K562 (cell line): ENCODE results near the gene DIS3L2. TPM values are rescaled to one million over a fixed set of nuclear protein-coding genes. Genes with fewer than 3 reads are reported as not detected.

Experiments used
- ATAC-seq: fragments of 200-7000 bp; cut with Tn5 transposase; 3 replicates; pipeline ENCODE4 v1.9.1; 2020; ENCODE audit warnings: moderate library complexity
- BruUV-seq: library from RNA; stranded (reverse); fragments of 400-500 nt; replicated peaks from 2 replicates; lab custom pipeline; 2021; lab: Mats Ljungman, UMichigan
- CTCF ChIA-PET: fragments of 300-600 bp; formaldehyde crosslinking; extraction: SDS; loops from one replicate; lab custom pipeline; 2021; ENCODE audit warnings: low intra/inter-chr PET ratio; lab: Yijun Ruan, JAX
- POLR2A ChIA-PET: fragments of 300-600, 350-650 bp; sonication (Branson Sonifier 250); formaldehyde crosslinking; extraction: SDS; loops from one replicate; lab custom pipeline; 2021; ENCODE audit warnings: antibody characterized with exemption, inconsistent platforms; lab: Yijun Ruan, JAX
- DNase-seq, 4 experiments: peaks; one replicate each; pipeline versions ENCODE4 v3.0.0 to v3.0.0-alpha.2; 2011 to 2018; ENCODE audit warnings: low spot score in 3 of 4, mixed read lengths in 3 of 4; ENCODE audit errors: extremely low read depth in 1 of 4
- FAIRE-seq: peaks from 2 replicates; lab custom pipeline; 2011; peaks lifted over from hg19 to GRCh38; lab: Jason Lieb, UNC
- H2AFZ ChIP-seq: 2 replicates; pipeline ENCODE4 v1.6.0; 2011; ENCODE audit warnings: low read depth, low read length, control low read depth, inconsistent platforms
- H3K27ac ChIP-seq: fragments of 200-600 bp; 3 replicates; pipeline ENCODE4 v1.8.0; 2011; ENCODE audit warnings: low read depth, mild to moderate bottlenecking, control low read depth, inconsistent platforms, low read length, moderate library complexity, mixed read lengths; ENCODE audit errors: extremely low read depth
- H3K27me3 ChIP-seq, 2 experiments: fragments of 300-600 bp in 1 of 2; 2 replicates in 1 of 2; 3 replicates in 1 of 2; pipeline versions ENCODE4 v1.6.0 to v1.8.0; 2011; ENCODE audit warnings: inconsistent platforms in 2 of 2, low read length in 2 of 2, mild to moderate bottlenecking in 1 of 2, mixed read lengths in 1 of 2, moderate library complexity in 1 of 2; ENCODE audit not compliant: control insufficient read depth in 2 of 2, insufficient read depth in 2 of 2
- H3K36me3 ChIP-seq: fragments of 300-600 bp; 3 replicates; pipeline ENCODE4 v1.8.0; 2011; ENCODE audit warnings: mild to moderate bottlenecking, low read length, inconsistent platforms; ENCODE audit not compliant: control insufficient read depth, insufficient read depth
- H3K4me1 ChIP-seq, 2 experiments: fragments of 200-600 bp in 1 of 2; replicated peaks in 1 of 2; 2 replicates in 1 of 2; 3 replicates in 1 of 2; pipeline versions ENCODE4 v1.5.1 to v1.8.0; 2011; ENCODE audit warnings: inconsistent platforms in 2 of 2, low read length in 2 of 2, mild to moderate bottlenecking in 1 of 2, mixed read lengths in 1 of 2, moderate library complexity in 1 of 2; ENCODE audit not compliant: control insufficient read depth in 2 of 2, insufficient read depth in 2 of 2
- H3K4me2 ChIP-seq: 2 replicates; pipeline ENCODE4 v1.6.1; 2011; ENCODE audit warnings: low read length, control low read depth, inconsistent platforms, mixed read lengths; ENCODE audit not compliant: insufficient read depth
- H3K4me3 ChIP-seq: fragments of 200-600 bp; sonication (generic), shearing (Covaris generic); 2 replicates; pipeline ENCODE4 v1.5.1; 2016; ENCODE audit warnings: control low read depth, inconsistent platforms
- H3K79me2 ChIP-seq: fragments of 200-600 bp; 3 replicates; pipeline ENCODE4 v1.8.0; 2011; ENCODE audit warnings: low read length, inconsistent platforms; ENCODE audit not compliant: control insufficient read depth, insufficient read depth
- H3K9ac ChIP-seq, 2 experiments: 2 replicates each; pipeline versions ENCODE4 v1.6.0 to v1.6.1; 2011; ENCODE audit warnings: low read depth in 2 of 2, low read length in 2 of 2, control low read depth in 1 of 2, inconsistent platforms in 1 of 2, mild to moderate bottlenecking in 1 of 2, mixed read lengths in 1 of 2; ENCODE audit not compliant: insufficient read depth in 1 of 2
- H3K9me1 ChIP-seq: one replicate; pipeline ENCODE4 v1.6.0; 2011; ENCODE audit warnings: inconsistent platforms, mild to moderate bottlenecking, low read length, moderate library complexity; ENCODE audit not compliant: control insufficient read depth, insufficient read depth
- H3K9me3 ChIP-seq: replicated peaks from 2 replicates; pipeline ENCODE4 v1.5.1; 2011; ENCODE audit warnings: low read depth, low read length, inconsistent platforms; ENCODE audit not compliant: control insufficient read depth, insufficient read depth
- H4K20me1 ChIP-seq: replicated peaks from 2 replicates; pipeline ENCODE4 v1.6.1; 2011; ENCODE audit warnings: low read length, inconsistent platforms, mixed read lengths; ENCODE audit not compliant: control insufficient read depth, insufficient read depth
- CBX8 ChIP-seq: fragments of 200-600 bp; sonication (generic); IDR thresholded peaks from 2 replicates; pipeline ENCODE4 v1.6.1; 2012; ENCODE audit warnings: borderline replicate concordance, mixed run types, low read depth, mild to moderate bottlenecking, moderate library complexity, mixed read lengths, low read length, control low read depth, inconsistent platforms; ENCODE audit not compliant: poor library complexity, severe bottlenecking; ENCODE audit errors: extremely low read depth
- DIDO1 ChIP-seq: fragments of 450-650 bp; IDR thresholded peaks from 2 replicates; pipeline ENCODE4 v1.6.1; 2016; ENCODE audit warnings: low read depth, missing biosample characterization, missing genetic modification characterization
- ELF2 ChIP-seq: fragments of 250-450 bp; sonication (Bioruptor Pico); IDR thresholded peaks from 2 replicates; pipeline ENCODE4 v1.5.0; 2021; ENCODE audit warnings: mild to moderate bottlenecking
- ETV5 ChIP-seq: sonication (generic); formaldehyde crosslinking; IDR thresholded peaks from 2 replicates; pipeline ENCODE4 v1.4.0; 2020; ENCODE audit warnings: low read depth, mild to moderate bottlenecking, missing genetic modification reagents
- FOXK1 ChIP-seq: sonication (generic); formaldehyde crosslinking; IDR thresholded peaks from 2 replicates; pipeline ENCODE4 v1.8.0; 2022; ENCODE audit warnings: missing genetic modification reagents, mild to moderate bottlenecking, borderline replicate concordance
- HDAC1 ChIP-seq, 2 experiments: fragments of 450-650 bp; IDR thresholded peaks; 2 replicates each; pipeline ENCODE4 v1.6.1; 2016 to 2017; ENCODE audit warnings: inconsistent platforms in 1 of 2, mild to moderate bottlenecking in 1 of 2, moderate library complexity in 1 of 2
- MIER1 ChIP-seq: fragments of 450-650 bp; IDR thresholded peaks from 2 replicates; pipeline ENCODE4 v1.6.1; 2016; ENCODE audit warnings: antibody characterized with exemption, mild to moderate bottlenecking, low read depth
- NELFE ChIP-seq: IDR thresholded peaks from 2 replicates; pipeline ENCODE4 v1.6.1; 2011; ENCODE audit warnings: mild to moderate bottlenecking; ENCODE audit not compliant: insufficient read depth, insufficient read length
- NRF1 ChIP-seq, 2 experiments: fragments of 450-650 bp; IDR thresholded peaks in 1 of 2; conservative IDR thresholded peaks in 1 of 2; 2 replicates each; pipeline ENCODE4 v1.6.1; 2014; ENCODE audit warnings: mild to moderate bottlenecking in 2 of 2
- ZC3H4 ChIP-seq: sonication (generic); formaldehyde crosslinking; IDR thresholded peaks from 2 replicates; pipeline ENCODE4 v1.9.0; 2021; ENCODE audit warnings: missing genetic modification reagents, borderline replicate concordance
- ZNF217 ChIP-seq: sonication (generic); formaldehyde crosslinking; IDR thresholded peaks from 2 replicates; pipeline ENCODE4 v1.8.0; 2022; ENCODE audit warnings: mild to moderate bottlenecking, missing genetic modification reagents
- WGBS: fragments of 100-300 bp; shearing (Covaris generic); methylation state at CpG from one replicate; pipeline ENCODE4 v1.1.6; 2016; ENCODE audit warnings: low coverage, mixed read lengths; ENCODE audit not compliant: insufficient coverage; ENCODE audit errors: missing lambda C conversion rate; 5-methylcytosine and 5-hydroxymethylcytosine counted together
- in situ Hi-C: fragments of 300-500 bp; cut with MboI; formaldehyde crosslinking; loops from 4 replicates; pipeline ENCODE4 v1.15.0; 2018; ENCODE audit warnings: inconsistent platforms, mixed read lengths
- intact Hi-C: fragments of 100-400 bp; cut with micrococcal nuclease; formaldehyde crosslinking; loops from 2 replicates; pipeline ENCODE4 v1.14.2; 2022
- polyA plus RNA-seq, 8 experiments: library from polyadenylated mRNA; depleted of rRNA in 4 of 8; stranded (reverse) in 5 of 8; unstranded in 3 of 8; fragments of >200 nt; fragmentation: Nextera tagmentation in 2 of 8; fragmentation: Illumina TruSeq in 1 of 8; extraction: Ambion mirVana in 2 of 8; extraction: Trizol in 1 of 8; gene quantifications; 2 replicates each; pipeline versions ENCODE4 v1.2.1 to v1.2.3, GENCODE V29; 2011 to 2014; ENCODE audit warnings: inconsistent platforms in 1 of 8, missing spikeins in 1 of 8
- total RNA-seq, 7 experiments: library from RNA; depleted of rRNA in 6 of 7; stranded (reverse); fragments of >200 nt in 6 of 7; fragmentation: Illumina TruSeq in 2 of 7; extraction: Trizol in 2 of 7; gene quantifications; 2 replicates each; pipeline versions ENCODE4 v1.2.1 to v1.2.3, GENCODE V29; 2011 to 2021; ENCODE audit warnings: low replicate concordance in 1 of 7
- TF ChIP-seq, protein P1 (sequence below): fragments of 250-450 bp; sonication (Bioruptor Pico); IDR thresholded peaks from 2 replicates; pipeline ENCODE4 v1.5.0; 2021; ENCODE audit warnings: mild to moderate bottlenecking, borderline replicate concordance
- TF ChIP-seq, protein P2 (sequence below): IDR thresholded peaks from 2 replicates; pipeline ENCODE4 v1.6.1; 2011; ENCODE audit not compliant: insufficient read length; ENCODE audit errors: extremely low read depth

Gene DIS3L2
- total and polyA plus RNA-seq, 9 of the 15 experiments (the other 6 are each of a cell fraction or from before 2014, with no cell fraction given) = 1.5 to 19.2 (median 11.2) TPM

DNA sequence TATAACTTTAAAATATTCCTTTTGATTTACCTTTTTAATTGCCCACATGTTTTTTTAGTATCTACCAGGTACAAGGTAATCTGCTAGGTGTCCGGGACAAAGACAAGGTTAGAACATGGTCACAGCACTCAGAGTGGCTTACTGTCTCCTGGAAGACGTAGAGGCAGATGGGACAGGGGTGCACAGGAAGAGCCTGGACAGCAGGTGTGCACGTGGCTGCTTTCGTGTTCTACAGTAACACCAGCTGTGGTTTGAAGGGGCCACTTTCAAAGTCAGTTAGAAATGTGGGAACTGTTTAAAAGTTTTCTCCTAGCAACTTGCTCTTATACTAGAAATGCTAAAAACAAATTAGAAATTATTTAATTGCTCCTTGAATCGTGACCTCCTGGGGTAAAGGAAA is 314.2 kb downstream of the DIS3L2 start:
- intact Hi-C loops = no loop called here
- BruUV-seq = no TSS peak

GRCh38 chr2:232276084-232276732 is 314.7 kb downstream of the DIS3L2 start:
- Histone ChIP-seq H3K9ac (no peak overlapping the region), H3K79me2 (no peaks in the 10 kb centered on the region), H3K4me1 (no peaks in the 10 kb centered on the region), H3K9me1 (no peaks in the 10 kb centered on the region), H3K27me3 (no peaks in the 10 kb centered on the region), H3K27ac (no peak overlapping the region), H2AFZ (no peak overlapping the region), H3K4me2 (no peak overlapping the region), H3K36me3 (no peaks in the 10 kb centered on the region; the same call in 2 of the 3 replicates), H3K4me3 (no peak overlapping the region), H3K9me3 (no peaks in the 10 kb centered on the region), H4K20me1 (no peaks in the 10 kb centered on the region)
- ATAC-seq (no peak), DNase-seq (no peak), FAIRE-seq (no peak)
- ChIA-PET POLR2A (interaction anchor here (1.6 kb wide), 1 partner anchor 12 kb away, joined by 3 read pairs; no protein-coding TSS in a partner anchor), CTCF (no interaction called here)
- BruUV-seq = no TSS peak
- in situ Hi-C loops (no loop called here), intact Hi-C loops (no loop called here)
- 78% methylated on average over 8 of the region's 8 CpGs for WGBS
- TF ChIP-seq ELF2 (no peak), ZNF217 (CRISPR knock-in tag) (no peak), HDAC1 (IDR thresholded peaks at IDR 0.05) (no peak), ZC3H4 (CRISPR knock-in tag) (no peak), FOXK1 (CRISPR knock-in tag) (no peak), MIER1 (no peak), DIDO1 (no peak)
- TF ChIP-seq, protein P1, sequence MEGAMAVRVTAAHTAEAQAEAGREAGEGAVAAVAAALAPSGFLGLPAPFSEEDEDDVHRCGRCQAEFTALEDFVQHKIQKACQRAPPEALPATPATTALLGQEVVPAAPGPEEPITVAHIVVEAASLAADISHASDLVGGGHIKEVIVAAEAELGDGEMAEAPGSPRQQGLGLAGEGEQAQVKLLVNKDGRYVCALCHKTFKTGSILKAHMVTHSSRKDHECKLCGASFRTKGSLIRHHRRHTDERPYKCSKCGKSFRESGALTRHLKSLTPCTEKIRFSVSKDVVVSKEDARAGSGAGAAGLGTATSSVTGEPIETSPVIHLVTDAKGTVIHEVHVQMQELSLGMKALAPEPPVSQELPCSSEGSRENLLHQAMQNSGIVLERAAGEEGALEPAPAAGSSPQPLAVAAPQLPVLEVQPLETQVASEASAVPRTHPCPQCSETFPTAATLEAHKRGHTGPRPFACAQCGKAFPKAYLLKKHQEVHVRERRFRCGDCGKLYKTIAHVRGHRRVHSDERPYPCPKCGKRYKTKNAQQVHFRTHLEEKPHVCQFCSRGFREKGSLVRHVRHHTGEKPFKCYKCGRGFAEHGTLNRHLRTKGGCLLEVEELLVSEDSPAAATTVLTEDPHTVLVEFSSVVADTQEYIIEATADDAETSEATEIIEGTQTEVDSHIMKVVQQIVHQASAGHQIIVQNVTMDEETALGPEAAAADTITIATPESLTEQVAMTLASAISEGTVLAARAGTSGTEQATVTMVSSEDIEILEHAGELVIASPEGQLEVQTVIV = no peak

More for the DNA sequence above, 314.2 kb downstream of the DIS3L2 start:
- in situ Hi-C loops = no loop called here
- no peak for DNase-seq
- ATAC-seq = no peak
- Histone ChIP-seq H3K27me3 (no peaks in the 10 kb centered on the region), H3K9me1 (no peaks in the 10 kb centered on the region), H3K4me1 (no peaks in the 10 kb centered on the region), H2AFZ (no peak overlapping the region), H3K9ac (no peak overlapping the region), H3K36me3 (no peaks in the 10 kb centered on the region; the same call in 2 of the 3 replicates), H3K79me2 (no peaks in the 10 kb centered on the region), H3K4me3 (no peak overlapping the region), H3K4me2 (no peak overlapping the region), H3K27ac (no peak overlapping the region), H3K9me3 (no peaks in the 10 kb centered on the region), H4K20me1 (no peaks in the 10 kb centered on the region)
- FAIRE-seq = no peak
- 65% methylated on average over 5 of the region's 5 CpGs for WGBS
- no peak for TF ChIP-seq NELFE
- TF ChIP-seq, protein P2, sequence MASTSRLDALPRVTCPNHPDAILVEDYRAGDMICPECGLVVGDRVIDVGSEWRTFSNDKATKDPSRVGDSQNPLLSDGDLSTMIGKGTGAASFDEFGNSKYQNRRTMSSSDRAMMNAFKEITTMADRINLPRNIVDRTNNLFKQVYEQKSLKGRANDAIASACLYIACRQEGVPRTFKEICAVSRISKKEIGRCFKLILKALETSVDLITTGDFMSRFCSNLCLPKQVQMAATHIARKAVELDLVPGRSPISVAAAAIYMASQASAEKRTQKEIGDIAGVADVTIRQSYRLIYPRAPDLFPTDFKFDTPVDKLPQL = no peak
- no peak for TF ChIP-seq CBX8
- no peak for TF ChIP-seq ETV5 (CRISPR knock-in tag)
- TF ChIP-seq NRF1 (conservative IDR thresholded peaks at IDR 0.05 in 1 of 2, IDR thresholded peaks at IDR 0.05 in 1 of 2) = no peak
- ChIA-PET POLR2A (interaction anchor here (1.6 kb wide), 1 partner anchor 12 kb away, joined by 3 read pairs; no protein-coding TSS in a partner anchor), CTCF (no interaction called here)
